ENCODE measurements around the gene DCTN5. TPM values are rescaled to one million over a fixed set of nuclear protein-coding genes. Genes with fewer than 3 reads are reported as not detected.

Gene DCTN5
- polyA plus RNA-seq, 2 of the 4 experiments (the other 2 are of a cell fraction), result 64.6 to 91.1 TPM

DNA sequence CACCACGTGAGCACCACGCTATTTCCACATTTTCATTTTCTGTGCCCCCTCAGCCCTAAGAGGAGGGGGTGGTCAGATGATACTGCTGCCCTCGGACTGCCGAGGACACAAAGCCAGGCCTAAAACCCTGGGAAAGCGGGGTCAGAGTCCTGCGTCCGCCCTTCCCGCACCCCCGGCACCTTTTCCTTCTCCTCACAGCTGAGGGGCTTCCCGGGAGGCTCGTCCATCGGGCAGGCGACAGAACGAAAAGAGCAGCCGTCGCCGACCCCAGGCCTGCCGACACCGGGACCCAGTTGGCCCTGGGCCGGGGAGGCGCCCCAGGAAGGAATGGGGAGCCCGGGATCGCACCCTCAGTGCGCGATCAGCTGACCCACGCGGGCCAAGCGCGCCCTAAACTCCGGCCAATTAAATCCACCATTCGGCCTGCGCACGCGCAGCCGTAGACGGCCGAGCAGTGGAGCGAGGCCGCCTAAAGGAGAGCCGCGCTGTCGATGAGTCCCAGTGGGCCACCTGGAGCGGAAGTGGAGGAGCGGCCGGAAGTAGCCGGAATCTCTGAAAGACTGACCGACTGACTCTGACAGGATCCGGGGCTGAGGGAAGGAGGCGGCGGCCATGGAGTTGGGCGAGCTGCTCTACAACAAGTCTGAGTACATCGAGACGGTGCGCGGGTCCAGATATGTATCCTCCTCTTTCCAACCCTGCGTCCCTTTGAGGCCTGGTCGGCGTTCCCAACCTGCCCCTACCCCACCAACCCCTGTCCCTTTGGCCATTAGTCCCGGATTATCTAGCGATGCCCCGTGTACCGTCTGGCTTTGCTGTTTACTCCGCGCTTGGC lies at the start of gene DCTN5, which contains the start of gene PALB2 (continued):
- TF ChIP-seq KDM1A (IDR thresholded peaks at IDR 0.05; ENCODE audit: low read depth), result no peak
- TF ChIP-seq, protein P1, sequence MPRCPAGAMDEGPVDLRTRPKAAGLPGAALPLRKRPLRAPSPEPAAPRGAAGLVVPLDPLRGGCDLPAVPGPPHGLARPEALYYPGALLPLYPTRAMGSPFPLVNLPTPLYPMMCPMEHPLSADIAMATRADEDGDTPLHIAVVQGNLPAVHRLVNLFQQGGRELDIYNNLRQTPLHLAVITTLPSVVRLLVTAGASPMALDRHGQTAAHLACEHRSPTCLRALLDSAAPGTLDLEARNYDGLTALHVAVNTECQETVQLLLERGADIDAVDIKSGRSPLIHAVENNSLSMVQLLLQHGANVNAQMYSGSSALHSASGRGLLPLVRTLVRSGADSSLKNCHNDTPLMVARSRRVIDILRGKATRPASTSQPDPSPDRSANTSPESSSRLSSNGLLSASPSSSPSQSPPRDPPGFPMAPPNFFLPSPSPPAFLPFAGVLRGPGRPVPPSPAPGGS (IDR thresholded peaks at IDR 0.05), result peak; percentile 59; the same call in 1 of the 3 replicates
- TF ChIP-seq, protein P2, sequence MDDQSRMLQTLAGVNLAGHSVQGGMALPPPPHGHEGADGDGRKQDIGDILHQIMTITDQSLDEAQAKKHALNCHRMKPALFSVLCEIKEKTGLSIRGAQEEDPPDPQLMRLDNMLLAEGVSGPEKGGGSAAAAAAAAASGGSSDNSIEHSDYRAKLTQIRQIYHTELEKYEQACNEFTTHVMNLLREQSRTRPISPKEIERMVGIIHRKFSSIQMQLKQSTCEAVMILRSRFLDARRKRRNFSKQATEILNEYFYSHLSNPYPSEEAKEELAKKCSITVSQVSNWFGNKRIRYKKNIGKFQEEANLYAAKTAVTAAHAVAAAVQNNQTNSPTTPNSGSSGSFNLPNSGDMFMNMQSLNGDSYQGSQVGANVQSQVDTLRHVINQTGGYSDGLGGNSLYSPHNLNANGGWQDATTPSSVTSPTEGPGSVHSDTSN (IDR thresholded peaks at IDR 0.05), result no peak
- TF ChIP-seq, protein P3, sequence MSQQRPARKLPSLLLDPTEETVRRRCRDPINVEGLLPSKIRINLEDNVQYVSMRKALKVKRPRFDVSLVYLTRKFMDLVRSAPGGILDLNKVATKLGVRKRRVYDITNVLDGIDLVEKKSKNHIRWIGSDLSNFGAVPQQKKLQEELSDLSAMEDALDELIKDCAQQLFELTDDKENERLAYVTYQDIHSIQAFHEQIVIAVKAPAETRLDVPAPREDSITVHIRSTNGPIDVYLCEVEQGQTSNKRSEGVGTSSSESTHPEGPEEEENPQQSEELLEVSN (IDR thresholded peaks at IDR 0.05; ENCODE audit: borderline replicate concordance, low read depth), result peak; percentile 95
- TF ChIP-seq RFX5 (IDR thresholded peaks at IDR 0.05), result no peak
- TF ChIP-seq TFCP2L1 (CRISPR knock-in tag; IDR thresholded peaks at IDR 0.05), result no peak
- TF ChIP-seq BHLHE40 (IDR thresholded peaks at IDR 0.05; ENCODE audit: low read depth, low read length), result no peak
- TF ChIP-seq RNF2 (IDR thresholded peaks at IDR 0.05; ENCODE audit: borderline replicate concordance, low read depth), result no peak

DNA sequence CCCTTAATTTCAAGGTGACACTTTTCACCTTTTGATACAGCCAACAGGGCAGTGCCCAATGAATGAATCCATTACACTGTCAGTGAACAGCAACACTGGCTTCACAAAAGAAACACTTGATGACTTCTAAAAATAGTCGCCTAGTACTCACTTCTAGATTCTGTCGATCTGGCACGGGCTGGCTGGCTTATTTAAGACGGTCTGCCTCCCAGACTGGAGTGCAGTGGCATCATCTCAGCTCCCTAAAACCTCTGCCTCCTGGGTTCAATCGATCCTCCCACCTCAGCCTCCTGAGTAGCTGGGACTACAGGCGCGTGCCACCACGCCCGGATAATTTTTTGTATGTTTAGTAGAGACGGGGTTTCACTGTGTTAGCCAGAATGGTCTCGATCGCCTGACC lies 47.1 kb upstream of the DCTN5 start:
- H3K4me3 ChIP-seq, result 0 out of 3 replicates have a peak overlapping the region, but pooled peaks have one; percentile 86
- 95% methylated on average over 12 of the region's 12 CpGs for WGBS (ENCODE audit: missing lambda C conversion rate)
- CTCF ChIA-PET, result interaction anchor here (0.6 kb wide), 1 partner anchor 154 kb away, joined by 4 read pairs; no protein-coding TSS in a partner anchor
- FAIRE-seq (no peak), DNase-seq (ENCODE audit: low read depth in 1 of 2, low spot score in 1 of 2) (no peak), ATAC-seq (no peak)
- H3K9me3 ChIP-seq, result no peaks in the 10 kb centered on the region
- H3K4me1 ChIP-seq, result peaks cover 11% of the 10 kb centered on the region; the same call in 2 of the 3 replicates
- TF ChIP-seq CEBPB (IDR thresholded peaks at IDR 0.05) (no peak), MAFK (IDR thresholded peaks at IDR 0.05; ENCODE audit: partially characterized antibody) (no peak), ZSCAN20 (CRISPR knock-in tag; IDR thresholded peaks at IDR 0.05) (no peak), CBX8 (IDR thresholded peaks at IDR 0.05) (no peak), EP300 (IDR thresholded peaks at IDR 0.05) (no peak), EHF (CRISPR knock-in tag; IDR thresholded peaks at IDR 0.05) (no peak), FOSL2 (IDR thresholded peaks at IDR 0.05) (no peak), FOSL2 (CRISPR knock-in tag; IDR thresholded peaks at IDR 0.05) (no peak), POLR2A (IDR thresholded peaks at IDR 0.05; ENCODE audit: low read length) (no peak), SREBF2 (IDR thresholded peaks at IDR 0.05) (no peak), TFCP2L1 (CRISPR knock-in tag; IDR thresholded peaks at IDR 0.05) (no peak), GATA3 (IDR thresholded peaks at IDR 0.05; ENCODE audit: borderline replicate concordance) (no peak), KDM5A (IDR thresholded peaks at IDR 0.05) (no peak), TP53 (CRISPR knock-in tag; IDR thresholded peaks at IDR 0.05) (no peak), HOXB5 (CRISPR knock-in tag; IDR thresholded peaks at IDR 0.05) (no peak), NPAS2 (CRISPR knock-in tag; IDR thresholded peaks at IDR 0.05; ENCODE audit: borderline replicate concordance) (no peak), CBX2 (IDR thresholded peaks at IDR 0.05; ENCODE audit: borderline replicate concordance, low read depth) (no peak), HEYL (CRISPR knock-in tag; IDR thresholded peaks at IDR 0.05) (no peak)
- TF ChIP-seq, protein P4, sequence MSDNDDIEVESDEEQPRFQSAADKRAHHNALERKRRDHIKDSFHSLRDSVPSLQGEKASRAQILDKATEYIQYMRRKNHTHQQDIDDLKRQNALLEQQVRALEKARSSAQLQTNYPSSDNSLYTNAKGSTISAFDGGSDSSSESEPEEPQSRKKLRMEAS (IDR thresholded peaks at IDR 0.05), result no peak
- TF ChIP-seq, protein P3 (IDR thresholded peaks at IDR 0.05; ENCODE audit: borderline replicate concordance, low read depth), result no peak
- TF ChIP-seq, protein P1 (IDR thresholded peaks at IDR 0.05), result no peak
- peak overlapping the region; percentile 88 for H3K4me2 ChIP-seq
- H3K27ac ChIP-seq, result no peak overlapping the region
- POLR2A ChIA-PET, result no interaction called here

Measured in A549 (cell line).